Left ventricle myocardium superior (tissue), 1 donor: Measurements from ENCODE around the gene HSF2BP. TPM values are rescaled to one million over a fixed set of nuclear protein-coding genes. Genes with fewer than 3 reads are reported as not detected.
"Not testable (repeated sequence)": the region's sequence is repeated elsewhere in the genome, so short reads cannot be mapped to it uniquely, and the experiment has no call there.

Experiments
- ATAC-seq: fragments of 200-7000 bp; cut with Tn5 transposase; one replicate; pipeline ENCODE4 v1.9.1; 2020; ENCODE audit warnings: mild to moderate bottlenecking, moderate library complexity
- DNase-seq: peaks from one replicate; pipeline ENCODE4 v3.0.0-alpha.2; 2020
- intact Hi-C: fragments of 100-400 bp; cut with micrococcal nuclease; formaldehyde crosslinking; loops from one replicate; pipeline ENCODE4 v1.11.0; 2022
- long read RNA-seq: library from polyadenylated mRNA; unstranded; transcript quantifications from one replicate; pipeline ENCODE4 v2.0.0, GENCODE V29; 2021
- total RNA-seq: library from RNA; stranded (reverse); fragmentation: NEBNext Ultra II Directional; extraction: Animal tissue kit (Norgen Biotek cat#: 25700); gene quantifications from one replicate; pipeline ENCODE4 v1.2.1, GENCODE V29; 2021
- donor health status: DM: no; HTN: yes; CAD: no; lungs with severe emphysema.

The HSF2BP gene
- total RNA-seq: not detected
- long read RNA-seq, partial matches to known transcripts: 0 of 1 reads
- long read RNA-seq, other reads (novel, unspliced or antisense): 1 of 1 reads

DNA sequence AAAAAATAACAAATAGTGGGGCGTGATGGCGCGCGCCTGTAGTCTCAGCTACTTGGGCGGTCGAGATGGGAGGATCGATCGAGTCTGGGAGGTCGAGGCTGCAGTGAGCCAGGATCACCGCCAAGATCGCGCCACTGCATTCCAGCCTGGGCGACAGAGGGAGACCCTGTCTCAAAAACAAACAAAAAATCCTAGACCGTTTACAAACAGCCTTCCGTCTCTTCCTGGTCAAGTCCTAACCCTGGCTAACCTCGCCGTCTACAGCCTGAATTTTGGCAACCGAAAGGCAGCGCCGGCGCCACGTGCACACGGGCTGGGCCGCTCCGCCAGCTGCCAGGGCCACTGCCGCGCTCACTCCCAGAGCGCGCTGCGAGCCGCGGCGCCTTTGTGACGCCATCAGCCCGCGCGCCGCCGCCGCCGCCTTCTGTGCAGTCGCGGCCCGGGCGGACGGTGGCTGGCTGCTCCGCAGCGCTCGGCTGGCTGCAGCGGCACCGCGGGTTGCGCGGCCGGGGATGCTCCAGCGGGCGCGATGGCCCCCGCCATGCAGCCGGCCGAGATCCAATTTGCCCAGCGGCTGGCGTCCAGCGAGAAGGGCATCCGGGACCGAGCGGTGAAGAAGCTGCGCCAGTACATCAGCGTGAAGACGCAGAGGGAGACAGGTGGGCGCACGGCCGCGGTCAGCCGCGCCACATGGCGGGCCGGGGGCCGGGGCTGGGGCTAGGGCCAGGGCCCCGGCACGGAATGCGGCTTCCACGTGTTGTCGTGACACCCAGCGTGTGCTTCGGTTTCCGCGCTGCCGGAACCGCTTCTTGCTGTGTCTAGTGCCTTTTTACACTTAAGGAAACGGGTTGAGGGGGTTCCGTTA is at the start of gene HSF2BP, which contains the start of gene RRP1B:
HSF2BP (minus strand) TSS at position 353 of the 865 bp plus-strand sequence. CDS start 1,392 bp downstream, outside the sequence.
RRP1B (plus strand) TSS at position 425 of the 865 bp plus-strand sequence; CDS start at position 530, 105 bp downstream.
- ATAC-seq: peak; percentile 96
- peak; percentile 92 for DNase-seq
- intact Hi-C loops: no loop called here

DNA sequence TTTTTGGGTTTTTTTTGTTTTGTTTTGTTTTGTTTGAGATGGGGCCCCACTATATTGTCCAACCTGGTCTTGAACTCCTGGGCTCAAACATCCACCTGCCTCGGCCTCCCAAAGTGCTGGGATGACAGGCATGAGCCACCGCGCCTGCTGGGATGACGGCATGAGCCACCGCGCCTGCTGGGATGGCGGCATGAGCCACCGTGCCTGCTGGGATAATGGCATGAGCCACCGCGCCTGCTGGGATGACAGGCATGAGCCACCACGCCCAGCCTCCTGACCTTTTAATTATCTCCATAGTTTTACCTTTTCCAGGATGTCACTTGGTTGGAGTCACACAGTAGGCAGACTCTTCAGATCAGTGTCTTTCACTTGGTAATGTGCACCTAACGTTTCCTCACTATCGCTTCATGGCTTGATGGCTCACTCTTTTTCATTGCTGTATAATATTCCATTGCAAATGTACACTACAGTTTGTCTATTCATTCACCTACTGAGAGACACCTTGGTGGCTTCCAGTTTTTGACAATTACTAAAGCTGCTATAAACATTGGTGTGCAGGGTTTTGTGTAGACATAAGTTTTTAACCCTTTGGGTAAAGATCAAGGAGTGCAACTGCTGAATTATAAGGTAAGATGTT is 49.6 kb upstream of the HSF2BP start:
- DNase-seq: no peak
- no peak for ATAC-seq
- intact Hi-C loops: no loop called here

GRCh38 chr21:43707462-43707861 is 48.2 kb upstream of the HSF2BP start:
- no peak for ATAC-seq
- DNase-seq: no peak
- intact Hi-C loops: no loop called here

DNA sequence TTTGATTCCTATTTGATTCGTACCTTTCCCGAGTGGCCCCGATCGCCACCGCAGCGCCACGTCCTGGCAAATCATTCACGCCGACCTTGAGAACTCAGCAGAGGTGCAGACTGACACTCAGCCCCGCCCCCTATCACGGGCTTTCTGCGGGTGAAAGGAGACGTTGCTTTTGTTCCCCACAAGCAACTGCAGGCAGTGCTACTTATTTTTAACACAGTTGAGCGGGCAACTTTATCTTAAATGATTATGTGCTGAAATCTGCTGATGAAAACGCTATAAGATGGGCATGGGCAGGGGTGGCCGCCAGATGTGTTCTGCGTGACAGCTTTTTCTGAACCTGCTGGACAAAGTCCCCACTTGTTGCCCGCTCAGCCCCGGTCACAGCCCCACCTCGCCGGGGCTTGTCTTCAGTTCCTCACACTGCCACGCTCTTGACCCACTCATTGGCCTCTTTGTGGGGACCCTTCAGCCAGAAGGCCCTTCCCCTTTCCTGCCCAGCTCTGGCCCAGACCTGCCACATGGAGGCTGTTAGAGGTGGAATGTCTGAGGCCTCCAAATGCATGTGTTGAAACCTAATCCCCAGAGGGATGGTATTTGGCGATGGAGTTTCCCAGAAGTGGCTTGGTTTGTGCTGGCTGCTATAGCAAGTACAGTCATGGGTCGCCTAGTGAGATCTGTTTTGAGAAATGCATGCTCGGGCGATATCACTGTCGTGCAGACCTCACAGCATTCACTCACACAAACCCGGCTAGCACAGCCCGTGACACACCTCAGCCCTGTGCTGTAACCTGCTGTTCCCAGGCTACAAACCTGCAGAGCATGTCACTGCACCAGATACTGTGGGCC is 44.0 kb upstream of the HSF2BP start:
- peak; percentile 83 for DNase-seq
- intact Hi-C loops: no loop called here

GRCh38 chr21:43702785-43703034 is 43.4 kb upstream of the HSF2BP start:
- peak; percentile 49 for DNase-seq
- intact Hi-C loops: no loop called here
- ATAC-seq: peak; percentile 66

More for the DNA sequence above, 44.0 kb upstream of the HSF2BP start:
- ATAC-seq: peak; percentile 84

DNA sequence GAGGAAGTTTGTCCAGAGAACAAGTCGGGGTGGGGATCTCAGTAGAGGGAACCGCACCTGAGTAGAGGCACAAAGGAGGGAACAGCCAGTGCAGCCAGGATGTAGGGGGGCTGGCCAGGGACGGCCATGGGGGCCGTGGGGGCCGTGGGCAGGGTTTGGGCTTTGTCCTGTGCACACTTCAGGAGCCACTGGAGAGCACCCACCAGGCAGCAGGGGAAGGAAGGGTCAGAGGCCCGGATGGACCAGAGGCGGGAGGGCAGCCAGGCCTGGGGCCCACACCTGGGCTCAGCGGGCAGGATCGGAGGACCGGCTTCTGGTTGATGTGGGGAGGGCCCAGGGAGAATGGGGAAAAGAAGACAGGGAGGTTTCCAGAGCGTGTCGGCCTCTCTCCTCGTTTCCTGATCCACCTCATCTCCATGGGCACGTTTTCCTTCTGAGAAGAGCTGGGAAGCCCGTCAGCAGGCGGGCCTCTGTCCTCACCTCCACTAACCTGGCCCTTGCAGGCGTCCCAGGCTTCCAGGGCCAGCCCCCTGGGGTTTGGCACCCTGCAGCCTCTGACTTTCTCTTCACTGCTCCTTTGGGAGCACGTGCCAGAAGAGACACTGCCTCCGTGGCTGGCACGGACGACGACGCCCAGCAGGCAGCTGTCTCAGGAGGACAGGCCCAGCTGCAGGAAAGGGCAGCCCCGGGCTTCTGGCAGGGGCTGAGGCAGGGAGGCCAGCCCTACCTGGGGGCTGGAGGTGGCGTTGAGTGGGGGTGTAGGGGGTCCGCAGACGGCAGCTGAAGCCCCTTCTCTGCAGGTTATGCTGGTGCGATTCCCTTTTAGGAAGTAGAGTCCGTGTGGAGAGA is 42.9 kb upstream of the HSF2BP start:
- peak; percentile 36 for ATAC-seq
- DNase-seq: no peak
- intact Hi-C loops: no loop called here

GRCh38 chr21:43699933-43700599 is 40.8 kb upstream of the HSF2BP start:
- ATAC-seq: no peak
- intact Hi-C loops: no loop called here
- no peak for DNase-seq

DNA sequence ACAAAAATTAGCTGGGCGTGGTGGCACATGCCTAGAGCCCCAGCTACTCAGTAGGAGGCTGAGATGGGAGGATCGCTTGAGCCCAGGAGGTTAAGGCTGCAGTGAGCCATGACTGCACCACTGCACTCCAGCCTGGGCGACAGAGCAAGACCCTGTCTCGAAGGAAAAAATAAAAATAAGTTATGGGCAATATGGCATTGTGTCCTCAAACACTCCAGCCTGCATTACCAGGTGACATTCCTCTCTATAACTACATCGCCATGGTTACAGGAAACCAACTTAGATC is 40.1 kb upstream of the HSF2BP start:
- intact Hi-C loops, DNase-seq, ATAC-seq: not testable (repeated sequence)

DNA sequence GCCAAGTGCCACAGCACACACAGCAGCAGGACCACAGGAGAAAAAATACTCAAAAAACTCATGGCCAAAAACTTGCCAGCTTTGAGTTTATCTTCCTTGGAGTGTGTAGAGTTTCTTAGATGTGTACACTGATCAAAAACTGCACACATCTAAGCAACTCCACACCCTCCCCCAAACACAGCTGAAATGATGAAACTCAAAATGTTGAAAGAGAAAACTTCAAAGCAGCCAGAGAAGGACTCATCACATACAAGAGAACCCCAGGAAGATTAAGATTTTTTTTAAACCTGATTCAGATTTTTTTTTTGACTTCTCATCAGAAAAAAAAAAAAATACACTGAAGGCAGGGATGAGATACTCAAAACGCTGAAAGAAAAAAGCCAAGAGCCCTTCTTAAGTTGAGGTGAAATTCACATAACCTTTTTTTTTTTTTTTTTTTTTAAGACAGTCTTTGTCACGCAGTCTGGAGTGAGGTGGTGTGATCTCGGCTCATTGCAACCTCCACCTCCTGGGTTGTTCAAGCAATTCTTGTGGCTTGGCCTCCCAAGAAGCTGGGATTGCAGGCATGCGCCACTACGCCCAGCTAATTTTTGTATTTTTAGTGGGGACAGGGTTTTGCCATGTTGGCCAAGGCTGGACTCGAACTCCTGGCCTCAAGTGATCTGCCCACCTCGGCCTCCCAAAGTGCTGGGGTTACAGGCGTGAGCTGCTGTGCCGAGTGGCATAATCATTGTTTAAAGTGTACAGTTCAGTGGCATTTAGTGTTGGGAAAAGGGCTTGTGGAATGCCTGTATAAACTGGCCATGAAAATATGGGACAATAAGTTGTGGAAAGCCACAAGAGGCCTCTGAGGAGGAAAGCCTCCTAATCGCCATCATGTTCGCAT is 38.7 kb upstream of the HSF2BP start:
- intact Hi-C loops: no loop called here
- ATAC-seq: no peak
- no peak for DNase-seq

GRCh38 chr21:43696214-43696613 is 36.9 kb upstream of the HSF2BP start:
- no peak for DNase-seq
- intact Hi-C loops: no loop called here
- ATAC-seq: no peak

GRCh38 chr21:43694437-43695079 is 35.3 kb upstream of the HSF2BP start:
- intact Hi-C loops: no loop called here
- no peak for DNase-seq
- no peak for ATAC-seq

- ATAC-seq: no peak
- no peak for DNase-seq
- intact Hi-C loops: no loop called here
Observed at GRCh38 chr21:43693981-43694380, 34.7 kb upstream of the HSF2BP start.

- DNase-seq: no peak
- intact Hi-C loops: no loop called here
- no peak for ATAC-seq
Observed at GRCh38 chr21:43692949-43693348, 33.7 kb upstream of the HSF2BP start.

DNA sequence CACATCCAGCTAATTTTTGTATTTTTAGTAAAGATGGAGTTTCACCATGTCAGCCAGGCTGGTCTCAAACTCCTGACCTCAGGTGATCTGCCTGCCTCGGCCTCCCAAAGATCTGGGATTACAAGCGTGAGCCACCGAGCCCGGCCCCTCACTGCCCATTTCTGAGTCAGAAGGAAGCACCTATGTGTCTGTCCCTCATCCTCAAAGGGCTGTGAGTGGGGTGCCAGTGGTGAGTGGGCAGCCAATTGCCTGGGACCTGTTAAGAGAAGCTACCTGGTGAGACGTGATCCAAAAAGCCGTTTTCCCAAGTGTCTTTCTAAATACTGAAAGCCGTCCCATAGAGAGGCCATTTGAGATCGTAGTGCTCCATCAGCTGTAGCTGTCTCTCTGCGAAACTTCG is 32.5 kb upstream of the HSF2BP start:
- intact Hi-C loops: no loop called here
- DNase-seq (no peak), ATAC-seq (no peak)

DNA sequence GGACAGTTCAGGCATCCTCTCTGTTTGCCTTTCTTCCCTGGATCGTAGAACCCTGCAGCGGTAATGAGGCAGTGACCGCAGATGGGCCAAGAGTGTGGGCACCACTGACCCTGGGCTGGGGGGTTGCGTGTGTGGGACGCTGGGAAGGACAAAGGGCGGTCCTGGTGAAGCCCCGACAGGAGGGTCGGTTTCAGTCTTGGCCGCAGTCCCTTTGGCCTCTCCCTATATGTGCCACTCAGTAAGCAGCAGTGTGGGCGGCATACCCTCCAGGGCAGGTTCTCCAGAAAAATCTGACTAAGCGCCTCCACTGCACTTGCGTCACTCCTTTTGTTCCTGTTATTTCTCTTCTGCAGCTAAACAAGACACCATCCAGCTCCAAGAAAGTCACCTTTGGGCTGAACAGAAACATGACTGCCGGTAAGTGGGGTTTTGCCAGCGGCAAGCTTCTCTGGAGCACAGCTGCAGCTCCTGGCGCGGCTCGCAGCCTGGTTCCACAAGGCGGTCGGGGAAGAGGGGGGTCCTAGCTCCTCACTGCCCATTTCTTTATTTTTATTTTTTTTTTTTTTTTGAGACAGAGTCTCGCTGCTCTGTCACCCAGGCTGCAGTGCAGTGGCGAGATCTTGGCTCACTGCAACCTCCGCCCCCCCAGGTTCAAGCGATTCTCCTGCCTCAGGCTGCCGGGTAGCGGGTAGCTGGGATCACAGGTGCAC is 32.0 kb upstream of the HSF2BP start:
- ATAC-seq (no peak), DNase-seq (no peak)
- intact Hi-C loops: no loop called here

DNA sequence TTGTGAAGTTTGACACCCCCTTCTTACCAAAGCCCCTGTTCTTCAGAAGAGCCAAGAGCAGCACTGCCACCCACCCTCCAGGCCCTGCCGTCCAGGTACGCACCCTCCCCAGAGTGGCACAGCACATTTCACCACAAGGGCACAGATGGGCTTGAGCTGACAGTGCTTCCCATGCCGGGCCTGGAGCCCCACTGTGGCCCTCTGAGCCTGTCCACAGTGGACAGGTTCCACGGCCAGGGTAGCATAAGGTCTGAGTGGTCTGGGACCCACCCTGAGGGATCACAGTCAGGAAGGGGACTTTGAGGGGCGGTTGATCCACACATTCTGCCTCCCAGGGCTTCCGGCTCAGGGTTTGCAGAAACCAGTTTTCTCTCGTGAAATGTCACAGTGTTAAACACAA is 31.1 kb upstream of the HSF2BP start:
- ATAC-seq (no peak), DNase-seq (no peak)
- intact Hi-C loops: no loop called here
